Left renal cortex interstitium (tissue), 4 donors: ENCODE measurements around the gene CES5A. TPM values are rescaled to one million over a fixed set of nuclear protein-coding genes. Genes with fewer than 3 reads are reported as not detected.
"Not testable (repeated sequence)": the region's sequence is repeated elsewhere in the genome, so short reads cannot be mapped to it uniquely, and the experiment has no call there.

ENCODE experiments used
- DNase-seq, 4 donors: peaks; one replicate each; pipeline ENCODE4 v3.0.0-alpha.2; 2013; ENCODE audit warnings: low read depth in 4 of 4, low spot score in 2 of 4, missing footprints in 1 of 4
- polyA plus RNA-seq, 4 donors: library from polyadenylated mRNA; unstranded; fragments of 120-200 nt; gene quantifications; one replicate each; pipeline ENCODE4 v1.2.1, GENCODE V29; 2013; ENCODE audit not compliant: insufficient read length in 4 of 4

The CES5A gene
- polyA plus RNA-seq: under 1 TPM in 3 of 4 donors, not detected in 1; 0.08 to 0.09 (median 0.09) TPM

- DNase-seq: no peak
Measured at GRCh38 chr16:55875273-55875672, at the start of gene CES5A. CES5A (minus strand) TSS chr16:55875373; CDS start chr16:55875221, 152 bp downstream.

GRCh38 chr16:55922662-55923061 lies 47.5 kb upstream of the CES5A start:
- DNase-seq: no peak

GRCh38 chr16:55917373-55918160 lies 42.4 kb upstream of the CES5A start:
- no peak for DNase-seq

- peak in 2 of 4 donors; percentile 5 to 9 for DNase-seq
Measured at GRCh38 chr16:55915096-55915827, 40.1 kb upstream of the CES5A start.

- DNase-seq: no peak
Measured at GRCh38 chr16:55914383-55914782, 39.2 kb upstream of the CES5A start.

- no peak for DNase-seq
Measured at GRCh38 chr16:55913716-55914115, 38.5 kb upstream of the CES5A start.

- DNase-seq: not testable (repeated sequence)
Measured at GRCh38 chr16:55913121-55913520, 37.9 kb upstream of the CES5A start.

GRCh38 chr16:55912022-55912421 lies 36.8 kb upstream of the CES5A start:
- DNase-seq: no peak

GRCh38 chr16:55911616-55912015 lies 36.4 kb upstream of the CES5A start:
- DNase-seq: no peak

- no peak for DNase-seq
Measured at GRCh38 chr16:55909876-55910275, 34.7 kb upstream of the CES5A start.

- no peak for DNase-seq
Measured at GRCh38 chr16:55908641-55909040, 33.5 kb upstream of the CES5A start.

- no peak for DNase-seq
Measured at GRCh38 chr16:55907661-55908060, 32.5 kb upstream of the CES5A start.

GRCh38 chr16:55906123-55906522 lies 30.9 kb upstream of the CES5A start:
- DNase-seq: no peak

GRCh38 chr16:55905651-55906050 lies 30.5 kb upstream of the CES5A start:
- no peak for DNase-seq

GRCh38 chr16:55901566-55902217 lies 26.5 kb upstream of the CES5A start:
- no peak for DNase-seq

GRCh38 chr16:55900616-55901393 lies 25.6 kb upstream of the CES5A start:
- DNase-seq: no peak

GRCh38 chr16:55899857-55900256 lies 24.7 kb upstream of the CES5A start:
- no peak for DNase-seq

GRCh38 chr16:55898592-55898991 lies 23.4 kb upstream of the CES5A start:
- DNase-seq: no peak

- DNase-seq: no peak
Measured at GRCh38 chr16:55892821-55893220, 17.6 kb upstream of the CES5A start.

GRCh38 chr16:55889518-55889917 lies 14.3 kb upstream of the CES5A start:
- no peak for DNase-seq

- no peak for DNase-seq
Measured at GRCh38 chr16:55888546-55888945, 13.4 kb upstream of the CES5A start.
